ENCODE measurements around the gene ZFP36L1. TPM values are rescaled to one million over a fixed set of nuclear protein-coding genes. Genes with fewer than 3 reads are reported as not detected.

The ZFP36L1 gene
- total RNA-seq (2013; cell fraction: nucleolus; rRNA removed), result 120 and 134 TPM in 2 replicates
- total RNA-seq (2014; rRNA removed) (27.9 and 31.3 TPM in 2 replicates), total RNA-seq (2014; rRNA removed; fragmentation: Illumina TruSeq; extraction: Trizol) (27.0 and 28.3 TPM in 2 replicates), total RNA-seq (2021) (166 and 184 TPM in 2 replicates), polyA plus RNA-seq (2011; rRNA removed) (47.4 and 53.5 TPM in 2 replicates), polyA plus RNA-seq (2014; fragmentation: Illumina TruSeq; extraction: Trizol) (69.3 and 78.7 TPM in 2 replicates), polyA plus RNA-seq (2014; fragmentation: Nextera tagmentation; extraction: Ambion mirVana) (10 to 100 TPM; 22.0 to 22.6 TPM), polyA plus RNA-seq (2014; rRNA removed) (96.1 and 121 TPM in 2 replicates), polyA plus RNA-seq (2016; fragmentation: Nextera tagmentation; extraction: Ambion mirVana) (100 to 1,000 TPM; 119 to 138 TPM), polyA minus RNA-seq (2011; rRNA and poly(A)+ RNA removed) (29.0 and 48.5 TPM in 2 replicates), Bru-seq, nascent RNA (percentile 99 among the genes with signal in this experiment), BruChase-seq, experiment 1, labeled RNA remaining after a 6-hour chase (percentile 98 among the genes with signal in this experiment), BruChase-seq, experiment 2, labeled RNA remaining after a 2-hour chase (percentile 99 among the genes with signal in this experiment)
- 21.7 TPM for polyA plus RNA-seq (2011; ENCODE audit: low read depth)
- 143 and 162 TPM in 2 replicates for polyA plus RNA-seq (2011; cell fraction: cytosol; rRNA removed)
- 173 and 272 TPM in 2 replicates for polyA plus RNA-seq (2011; cell fraction: nucleus; rRNA removed)
- 67.3 and 98.4 TPM in 2 replicates for polyA plus RNA-seq (2012)
- polyA minus RNA-seq (2011; cell fraction: cytosol; rRNA and poly(A)+ RNA removed), result 183 and 200 TPM in 2 replicates
- polyA minus RNA-seq (2011; cell fraction: nucleus; rRNA and poly(A)+ RNA removed), result 63.3 and 109 TPM in 2 replicates
- long read RNA-seq, experiment 1, transcript ZFP36L1-202 (2 exons, 3,190 nt), result major isoform, 51 of 68 reads
- long read RNA-seq, experiment 1, transcript ZFP36L1-201 (3 exons, 3,026 nt), result minor isoform, 10 of 68 reads
- long read RNA-seq, experiment 1, partial matches to known transcripts, result 0 of 68 reads
- long read RNA-seq, experiment 1, other reads (novel, unspliced or antisense), result 7 of 68 reads
- long read RNA-seq, experiment 2, partial matches to known transcripts, result 2 of 36 reads
- long read RNA-seq, experiment 2, other reads (novel, unspliced or antisense), result 33 of 36 reads

DNA sequence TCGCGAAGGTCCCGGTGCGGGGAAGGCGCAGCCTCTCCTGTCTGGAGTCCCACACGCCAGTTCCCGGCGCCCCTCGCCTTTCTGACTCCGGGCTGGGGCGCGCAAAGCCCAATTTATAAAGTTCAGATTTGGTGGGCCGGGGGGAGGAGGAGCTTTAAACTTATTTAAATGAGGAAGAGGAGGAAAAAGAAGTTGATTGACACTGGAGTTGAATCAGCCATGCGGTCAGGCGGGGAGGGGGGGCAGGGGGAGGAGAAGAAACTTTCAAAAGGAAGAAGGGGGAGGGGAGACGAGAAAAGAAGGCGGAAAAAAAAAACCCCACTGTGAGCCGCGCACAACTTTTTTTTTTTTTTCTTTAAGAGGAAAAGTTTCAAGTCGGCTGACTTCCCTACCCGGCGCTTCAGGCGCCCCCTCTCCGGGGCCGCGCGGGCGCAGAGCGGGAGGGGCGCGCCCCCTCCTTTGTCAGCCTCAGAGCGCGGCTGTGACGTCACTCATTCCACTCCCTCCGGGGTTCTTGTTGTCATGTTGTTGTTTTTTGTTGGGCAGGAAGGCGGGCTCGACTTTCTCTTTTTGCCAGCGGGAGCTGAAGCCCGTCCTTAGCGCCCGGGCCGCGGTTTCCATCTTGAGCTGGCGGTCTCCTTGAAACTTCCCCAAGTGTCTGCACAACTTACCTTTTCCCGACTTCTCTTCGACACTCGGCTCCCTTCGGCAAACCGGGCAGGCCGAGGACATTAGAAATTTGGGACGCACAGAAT is at the start of gene ZFP36L1:
Gene ZFP36L1 (minus strand): TSS at position 89 of the 755 bp plus-strand sequence. CDS start 129 bp downstream, outside the sequence.
- Histone ChIP-seq H3K4me1 (ENCODE audit: control insufficient read depth, insufficient read depth, low read length) (peaks cover 18% of the 10 kb centered on the region), H3K4me3 (peak within 1 kb of the TSS; percentile 97), H3K9ac (ENCODE audit: control insufficient read depth, insufficient read depth, low read length) (peak within 1 kb of the TSS; percentile 99), H2AFZ (ENCODE audit: control insufficient read depth, low read depth, low read length) (no peak within 1 kb of the TSS; the same call in 1 of the 2 replicates), H3K36me3 (ENCODE audit: control insufficient read depth in 2 of 2, insufficient read depth in 2 of 2, low read length in 1 of 2) (peaks cover 13% of the 10 kb centered on the region in 2 experiments), H3K4me2 (ENCODE audit: control insufficient read depth, insufficient read depth) (peak within 1 kb of the TSS; percentile 97), H3K27me3 (replicated peaks in 1 of 2; ENCODE audit: control insufficient read depth in 2 of 2, insufficient read depth in 2 of 2, low read length in 1 of 2) (no peaks in the 10 kb centered on the region), H3K9me3 (replicated peaks; ENCODE audit: control insufficient read depth, insufficient read depth, low read length) (no peaks in the 10 kb centered on the region), H3K79me2 (ENCODE audit: control insufficient read depth, insufficient read depth, low read length) (peaks cover 72% of the 10 kb centered on the region), H3K27ac (ENCODE audit: control insufficient read depth, insufficient read depth) (peak within 1 kb of the TSS; percentile 100), H4K20me1 (ENCODE audit: control insufficient read depth, insufficient read depth) (peaks cover 22% of the 10 kb centered on the region)
- 2% methylated on average over 45 of the region's 51 CpGs for WGBS (ENCODE audit: insufficient coverage, insufficient replicate concordance, low lambda C conversion rate, missing lambda C conversion rate)
- DNase-seq (ENCODE audit: low read depth, low spot score), result peak; percentile 85
- POLR2A ChIA-PET, result interaction anchor here (0.6 to 9.5 kb wide), 11 partner anchors 14 to 545 kb away, joined by 3 to 115 read pairs (median 3); no protein-coding TSS in a partner anchor
- peak; percentile 26 for ATAC-seq
- CTCF ChIA-PET, result interaction anchor here (0.7 to 9.5 kb wide), 3 partner anchors 28 to 391 kb away, joined by 3 to 254 read pairs (median 3); no protein-coding TSS in a partner anchor
- BruUV-seq (replicated peaks), result no TSS peak
- in situ Hi-C loops (cut with MboI), result loop anchor here (5.0 to 10.0 kb wide), 3 partner anchors 391 to 546 kb away; no protein-coding TSS in a partner anchor
- RAD21 ChIA-PET (ENCODE audit: unreplicated experiment), result interaction anchor here (0.6 to 10.7 kb wide), 25 partner anchors 8 to 849 kb away, joined by 3 to 244 read pairs (median 4); no protein-coding TSS in a partner anchor
- no peak for FAIRE-seq
- intact Hi-C loops (cut with micrococcal nuclease; ENCODE audit: unreplicated experiment), result loop anchor here (1.0 to 2.0 kb wide), 2 partner anchors 23 to 388 kb away; no protein-coding TSS in a partner anchor
- SMC1A ChIA-PET (ENCODE audit: uncharacterized antibody, unreplicated experiment), result interaction anchor here (0.6 to 9.5 kb wide), 5 partner anchors 26 to 517 kb away, joined by 3 to 200 read pairs (median 3); no protein-coding TSS in a partner anchor
- 0 out of 2 replicates have a peak, but pooled peaks have one; percentile 11 for TF ChIP-seq CHD1 (IDR thresholded peaks at IDR 0.05; ENCODE audit: low read depth, low read length)
- peak; percentile 60 for TF ChIP-seq SPI1 (IDR thresholded peaks at IDR 0.05; ENCODE audit: borderline replicate concordance, insufficient read depth, low read depth, low read length)
- TF ChIP-seq DPF2 (IDR thresholded peaks at IDR 0.05), result peak; percentile 27
- TF ChIP-seq SMAD5 (IDR thresholded peaks at IDR 0.05; ENCODE audit: low read depth), result peak; percentile 98
- TF ChIP-seq KDM1A (IDR thresholded peaks at IDR 0.05; ENCODE audit: borderline replicate concordance), result no peak
- TF ChIP-seq MYC (IDR thresholded peaks at IDR 0.05; ENCODE audit: insufficient read depth, insufficient read length, insufficient replicate concordance, low read length, severe bottlenecking), result no peak
- TF ChIP-seq PAX8 (IDR thresholded peaks at IDR 0.05), result no peak
- TF ChIP-seq POLR2AphosphoS5 (IDR thresholded peaks at IDR 0.05; ENCODE audit: low read length), result peak; percentile 99
- 0 out of 2 replicates have a peak, but pooled peaks have one; percentile 36 for TF ChIP-seq RB1 (IDR thresholded peaks at IDR 0.05; ENCODE audit: borderline replicate concordance)
- TF ChIP-seq ZBTB11 (CRISPR knock-in tag; IDR thresholded peaks at IDR 0.05), result no peak
- TF ChIP-seq SIN3A (IDR thresholded peaks at IDR 0.05; ENCODE audit: low read depth, low read length), result peak; percentile 68; the same call in 1 of the 2 replicates
- peak; percentile 43; the same call in 1 of the 2 replicates for TF ChIP-seq MEF2A (IDR thresholded peaks at IDR 0.05; ENCODE audit: insufficient read depth, low read depth, low read length)
- no peak for TF ChIP-seq KLF5 (IDR thresholded peaks at IDR 0.05; ENCODE audit: partially characterized antibody)

All from GM12878 (cell line).